ENCODE results near the gene ZNF496. TPM values are rescaled to one million over a fixed set of nuclear protein-coding genes. Genes with fewer than 3 reads are reported as not detected.

The ZNF496 gene
- total RNA-seq, 1 donor from 2014 or later, result 25.5 TPM

- no peak for DNase-seq (ENCODE audit: low read depth, low spot score)
Observed at GRCh38 chr1:247329097-247329617, 2.5 kb downstream of the ZNF496 start.

- no peak for DNase-seq (ENCODE audit: low read depth, low spot score)
Observed at GRCh38 chr1:247328311-247328710, 3.4 kb downstream of the ZNF496 start.

GRCh38 chr1:247326411-247327130 is 5.1 kb downstream of the ZNF496 start:
- DNase-seq (ENCODE audit: low read depth, low spot score), result no peak

- no peak for DNase-seq (ENCODE audit: low read depth, low spot score)
Observed at GRCh38 chr1:247324923-247325322, 6.7 kb downstream of the ZNF496 start.

GRCh38 chr1:247324204-247324787 is 7.4 kb downstream of the ZNF496 start:
- no peak for DNase-seq (ENCODE audit: low read depth, low spot score)

GRCh38 chr1:247322849-247323586 is 8.6 kb downstream of the ZNF496 start:
- DNase-seq (ENCODE audit: low read depth, low spot score), result no peak

GRCh38 chr1:247322442-247322841 is 9.2 kb downstream of the ZNF496 start:
- DNase-seq (ENCODE audit: low read depth, low spot score), result no peak

GRCh38 chr1:247317702-247318101 is 14.0 kb downstream of the ZNF496 start:
- no peak for DNase-seq (ENCODE audit: low read depth, low spot score)

GRCh38 chr1:247316590-247317197 is 15.0 kb downstream of the ZNF496 start:
- no peak for DNase-seq (ENCODE audit: low read depth, low spot score)

GRCh38 chr1:247304031-247304430 is 27.6 kb downstream of the ZNF496 start:
- DNase-seq (ENCODE audit: low read depth, low spot score), result no peak

GRCh38 chr1:247303216-247303615 is 28.5 kb downstream of the ZNF496 start:
- DNase-seq (ENCODE audit: low read depth, low spot score), result no peak

GRCh38 chr1:247301176-247301540 is 30.5 kb downstream of the ZNF496 start:
- DNase-seq (ENCODE audit: low read depth, low spot score), result no peak

- DNase-seq (ENCODE audit: low read depth, low spot score), result no peak
Observed at GRCh38 chr1:247300491-247301175, 31.0 kb downstream of the ZNF496 start.

GRCh38 chr1:247299723-247300381 is 31.8 kb downstream of the ZNF496 start:
- no peak for DNase-seq (ENCODE audit: low read depth, low spot score)

- no peak for DNase-seq (ENCODE audit: low read depth, low spot score)
Observed at GRCh38 chr1:247298701-247299100, 33.0 kb downstream of the ZNF496 start.

- DNase-seq (ENCODE audit: low read depth, low spot score), result no peak
Observed at GRCh38 chr1:247298124-247298481, 33.6 kb downstream of the ZNF496 start.

- DNase-seq (ENCODE audit: low read depth, low spot score), result no peak
Observed at GRCh38 chr1:247297263-247298123, 34.2 kb downstream of the ZNF496 start.

GRCh38 chr1:247296599-247297180 is 35.0 kb downstream of the ZNF496 start:
- DNase-seq (ENCODE audit: low read depth, low spot score), result no peak

- DNase-seq (ENCODE audit: low read depth, low spot score), result no peak
Observed at GRCh38 chr1:247295746-247296145, 35.9 kb downstream of the ZNF496 start.

GRCh38 chr1:247295274-247295684 is 36.4 kb downstream of the ZNF496 start:
- no peak for DNase-seq (ENCODE audit: low read depth, low spot score)
